WTC11 (cell line): Measurements from ENCODE around the gene BEND6. TPM values are rescaled to one million over a fixed set of nuclear protein-coding genes. Genes with fewer than 3 reads are reported as not detected.

Source experiments
- ATAC-seq: fragments of 200-7000 bp; cut with Tn5 transposase; 2 replicates; pipeline ENCODE4 v1.10.0; 2021; ENCODE audit warnings: mild to moderate bottlenecking, moderate library complexity
- CTCF ChIA-PET: fragments of 300-600 bp; sonication (Branson Sonifier 250); formaldehyde crosslinking; loops from one replicate; lab custom pipeline; 2021; ENCODE audit warnings: antibody characterized with exemption; lab: Charles Lee
- POLR2A ChIA-PET: fragments of 350-600 bp; sonication (Branson Sonifier 250); formaldehyde crosslinking; loops from one replicate; lab custom pipeline; 2021; ENCODE audit warnings: antibody characterized with exemption; lab: Charles Lee
- DNase-seq: peaks from one replicate; pipeline ENCODE4 v3.0.0; 2021; ENCODE audit warnings: low spot score
- H3K27ac Mint-ChIP-seq: 2 replicates; pipeline ENCODE4 v1.8.0; 2021; ENCODE audit warnings: mixed read lengths
- H3K27me3 Mint-ChIP-seq: 2 replicates; pipeline ENCODE4 v1.8.0; 2021; ENCODE audit warnings: low read depth, mild to moderate bottlenecking, moderate library complexity, mixed read lengths
- H3K36me3 Mint-ChIP-seq: 2 replicates; pipeline ENCODE4 v1.8.0; 2021; ENCODE audit warnings: mixed read lengths
- H3K4me1 Mint-ChIP-seq: 2 replicates; pipeline ENCODE4 v1.8.0; 2022; ENCODE audit warnings: mixed read lengths
- H3K4me3 Mint-ChIP-seq: 2 replicates; pipeline ENCODE4 v1.8.0; 2021; ENCODE audit warnings: mild to moderate bottlenecking, moderate library complexity, mixed read lengths
- H3K9me3 Mint-ChIP-seq: 2 replicates; pipeline ENCODE4 v1.8.0; 2021; ENCODE audit warnings: mixed read lengths
- CBFB ChIP-seq: sonication (generic); formaldehyde crosslinking; IDR thresholded peaks from 2 replicates; pipeline ENCODE4 v1.8.1; 2022; ENCODE audit warnings: mild to moderate bottlenecking, low read depth, missing genetic modification reagents
- HMGA2 ChIP-seq: fragments of 250-450 bp; sonication (Bioruptor Pico); IDR thresholded peaks from 2 replicates; pipeline ENCODE4 v1.4.0; 2021; ENCODE audit warnings: mild to moderate bottlenecking, moderate library complexity
- RORB ChIP-seq: fragments of 250-450 bp; sonication (Bioruptor Pico); IDR thresholded peaks from 2 replicates; pipeline ENCODE4 v1.9.0; 2021; ENCODE audit warnings: mild to moderate bottlenecking
- ZNF232 ChIP-seq: sonication (generic); formaldehyde crosslinking; IDR thresholded peaks from 2 replicates; pipeline ENCODE4 v1.8.0; 2022; ENCODE audit warnings: mild to moderate bottlenecking, missing genetic modification reagents
- ZNF396 ChIP-seq: fragments of 250-450 bp; sonication (Bioruptor Pico); IDR thresholded peaks from 2 replicates; pipeline ENCODE4 v1.8.0; 2021; ENCODE audit warnings: mild to moderate bottlenecking, moderate library complexity, borderline replicate concordance
- ZNF671 ChIP-seq: fragments of 250-450 bp; sonication (Bioruptor Pico); IDR thresholded peaks from 2 replicates; pipeline ENCODE4 v1.8.0; 2021; ENCODE audit warnings: mild to moderate bottlenecking
- total RNA-seq: library from RNA; stranded (reverse); gene quantifications from 3 replicates; pipeline ENCODE4 v1.2.3, GENCODE V29; 2021
- TF ChIP-seq, protein P1 (sequence below): sonication (generic); formaldehyde crosslinking; IDR thresholded peaks from 2 replicates; pipeline ENCODE4 v1.8.1; 2022; ENCODE audit warnings: low read depth, missing genetic modification reagents, borderline replicate concordance
- TF ChIP-seq, protein P2 (sequence below): sonication (generic); formaldehyde crosslinking; IDR thresholded peaks from 2 replicates; pipeline ENCODE4 v1.8.0; 2022; ENCODE audit warnings: missing genetic modification reagents
- TF ChIP-seq, protein P3 (sequence below): fragments of 250-450 bp; sonication (Bioruptor Pico); IDR thresholded peaks from 2 replicates; pipeline ENCODE4 v1.9.0; 2021; ENCODE audit warnings: moderate library complexity, mild to moderate bottlenecking, inconsistent platforms, borderline replicate concordance
- TF ChIP-seq, protein P4 (sequence below): fragments of 250-450 bp; sonication (Bioruptor Pico); IDR thresholded peaks from 2 replicates; pipeline ENCODE4 v1.9.0; 2021; ENCODE audit warnings: mild to moderate bottlenecking
- TF ChIP-seq, protein P5 (sequence below): sonication (generic); formaldehyde crosslinking; IDR thresholded peaks from 2 replicates; pipeline ENCODE4 v1.8.1; 2023; ENCODE audit warnings: mild to moderate bottlenecking, missing genetic modification reagents
- TF ChIP-seq, protein P6 (sequence below): sonication (generic); formaldehyde crosslinking; conservative IDR thresholded peaks from 2 replicates; pipeline ENCODE4 v1.8.1; 2023; ENCODE audit warnings: mild to moderate bottlenecking, low read depth, missing genetic modification reagents, moderate library complexity
- TF ChIP-seq, protein P7 (sequence below): sonication (generic); formaldehyde crosslinking; IDR thresholded peaks from 2 replicates; pipeline ENCODE4 v1.8.0; 2022; ENCODE audit warnings: mild to moderate bottlenecking, missing genetic modification reagents
- TF ChIP-seq, protein P8 (sequence below): sonication (generic); formaldehyde crosslinking; IDR thresholded peaks from 2 replicates; pipeline ENCODE4 v1.8.0; 2022; ENCODE audit warnings: mild to moderate bottlenecking, missing genetic modification reagents
- TF ChIP-seq, protein P9 (sequence below): sonication (generic); formaldehyde crosslinking; IDR thresholded peaks from 2 replicates; pipeline ENCODE4 v1.8.1; 2022; ENCODE audit warnings: low read depth, mild to moderate bottlenecking, moderate library complexity, missing genetic modification reagents, borderline replicate concordance
- TF ChIP-seq, protein P10 (sequence below): sonication (generic); formaldehyde crosslinking; IDR thresholded peaks from 2 replicates; pipeline ENCODE4 v1.8.0; 2023; ENCODE audit warnings: mild to moderate bottlenecking, missing genetic modification reagents

BEND6 gene
- total RNA-seq, 1 experiment from 2014 or later = 1.5 TPM

DNA sequence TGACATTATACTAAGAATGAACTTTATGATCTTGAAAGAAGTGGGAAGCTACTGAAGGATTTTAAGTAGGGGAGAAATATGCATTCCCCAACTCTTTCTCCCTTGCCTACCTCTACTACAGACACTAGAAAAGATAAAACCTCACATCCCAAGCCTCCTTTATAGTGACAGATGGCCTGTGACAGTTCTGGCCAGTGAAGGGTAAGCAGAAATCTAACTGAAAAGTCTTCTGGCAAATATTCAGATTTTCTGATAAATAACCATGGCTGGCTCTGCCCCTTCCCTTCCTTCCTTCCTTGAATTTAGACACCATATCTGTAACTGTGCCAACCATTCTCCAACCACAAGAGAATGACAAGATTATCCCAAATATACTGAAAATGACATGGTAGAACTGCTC is 10.2 kb upstream of the BEND6 start:
- no peaks in the 10 kb centered on the region for H3K27me3 Mint-ChIP-seq
- DNase-seq = no peak
- no peak for ATAC-seq
- CTCF ChIA-PET = no interaction called here
- H3K4me1 Mint-ChIP-seq = no peaks in the 10 kb centered on the region
- POLR2A ChIA-PET = no interaction called here
- no peak overlapping the region for H3K27ac Mint-ChIP-seq
- H3K4me3 Mint-ChIP-seq = no peak overlapping the region
- H3K36me3 Mint-ChIP-seq = peaks cover 11% of the 10 kb centered on the region
- H3K9me3 Mint-ChIP-seq = peaks cover 18% of the 10 kb centered on the region
- TF ChIP-seq, protein P1, sequence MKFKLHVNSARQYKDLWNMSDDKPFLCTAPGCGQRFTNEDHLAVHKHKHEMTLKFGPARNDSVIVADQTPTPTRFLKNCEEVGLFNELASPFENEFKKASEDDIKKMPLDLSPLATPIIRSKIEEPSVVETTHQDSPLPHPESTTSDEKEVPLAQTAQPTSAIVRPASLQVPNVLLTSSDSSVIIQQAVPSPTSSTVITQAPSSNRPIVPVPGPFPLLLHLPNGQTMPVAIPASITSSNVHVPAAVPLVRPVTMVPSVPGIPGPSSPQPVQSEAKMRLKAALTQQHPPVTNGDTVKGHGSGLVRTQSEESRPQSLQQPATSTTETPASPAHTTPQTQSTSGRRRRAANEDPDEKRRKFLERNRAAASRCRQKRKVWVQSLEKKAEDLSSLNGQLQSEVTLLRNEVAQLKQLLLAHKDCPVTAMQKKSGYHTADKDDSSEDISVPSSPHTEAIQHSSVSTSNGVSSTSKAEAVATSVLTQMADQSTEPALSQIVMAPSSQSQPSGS (CRISPR knock-in tag) = no peak
- TF ChIP-seq ZNF671 (no peak), ZNF232 (CRISPR knock-in tag) (no peak), ZNF396 (CRISPR knock-in tag) (no peak), HMGA2 (no peak), CBFB (CRISPR knock-in tag) (no peak), RORB (CRISPR knock-in tag) (no peak)
- TF ChIP-seq, protein P2, sequence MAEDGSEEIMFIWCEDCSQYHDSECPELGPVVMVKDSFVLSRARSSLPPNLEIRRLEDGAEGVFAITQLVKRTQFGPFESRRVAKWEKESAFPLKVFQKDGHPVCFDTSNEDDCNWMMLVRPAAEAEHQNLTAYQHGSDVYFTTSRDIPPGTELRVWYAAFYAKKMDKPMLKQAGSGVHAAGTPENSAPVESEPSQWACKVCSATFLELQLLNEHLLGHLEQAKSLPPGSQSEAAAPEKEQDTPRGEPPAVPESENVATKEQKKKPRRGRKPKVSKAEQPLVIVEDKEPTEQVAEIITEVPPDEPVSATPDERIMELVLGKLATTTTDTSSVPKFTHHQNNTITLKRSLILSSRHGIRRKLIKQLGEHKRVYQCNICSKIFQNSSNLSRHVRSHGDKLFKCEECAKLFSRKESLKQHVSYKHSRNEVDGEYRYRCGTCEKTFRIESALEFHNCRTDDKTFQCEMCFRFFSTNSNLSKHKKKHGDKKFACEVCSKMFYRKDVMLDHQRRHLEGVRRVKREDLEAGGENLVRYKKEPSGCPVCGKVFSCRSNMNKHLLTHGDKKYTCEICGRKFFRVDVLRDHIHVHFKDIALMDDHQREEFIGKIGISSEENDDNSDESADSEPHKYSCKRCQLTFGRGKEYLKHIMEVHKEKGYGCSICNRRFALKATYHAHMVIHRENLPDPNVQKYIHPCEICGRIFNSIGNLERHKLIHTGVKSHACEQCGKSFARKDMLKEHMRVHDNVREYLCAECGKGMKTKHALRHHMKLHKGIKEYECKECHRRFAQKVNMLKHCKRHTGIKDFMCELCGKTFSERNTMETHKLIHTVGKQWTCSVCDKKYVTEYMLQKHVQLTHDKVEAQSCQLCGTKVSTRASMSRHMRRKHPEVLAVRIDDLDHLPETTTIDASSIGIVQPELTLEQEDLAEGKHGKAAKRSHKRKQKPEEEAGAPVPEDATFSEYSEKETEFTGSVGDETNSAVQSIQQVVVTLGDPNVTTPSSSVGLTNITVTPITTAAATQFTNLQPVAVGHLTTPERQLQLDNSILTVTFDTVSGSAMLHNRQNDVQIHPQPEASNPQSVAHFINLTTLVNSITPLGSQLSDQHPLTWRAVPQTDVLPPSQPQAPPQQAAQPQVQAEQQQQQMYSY = no peak
- TF ChIP-seq, protein P3, sequence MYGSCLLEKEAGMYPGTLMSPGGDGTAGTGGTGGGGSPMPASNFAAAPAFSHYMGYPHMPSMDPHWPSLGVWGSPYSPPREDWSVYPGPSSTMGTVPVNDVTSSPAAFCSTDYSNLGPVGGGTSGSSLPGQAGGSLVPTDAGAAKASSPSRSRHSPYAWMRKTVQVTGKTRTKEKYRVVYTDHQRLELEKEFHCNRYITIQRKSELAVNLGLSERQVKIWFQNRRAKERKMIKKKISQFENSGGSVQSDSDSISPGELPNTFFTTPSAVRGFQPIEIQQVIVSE (CRISPR knock-in tag) = no peak
- TF ChIP-seq, protein P4, sequence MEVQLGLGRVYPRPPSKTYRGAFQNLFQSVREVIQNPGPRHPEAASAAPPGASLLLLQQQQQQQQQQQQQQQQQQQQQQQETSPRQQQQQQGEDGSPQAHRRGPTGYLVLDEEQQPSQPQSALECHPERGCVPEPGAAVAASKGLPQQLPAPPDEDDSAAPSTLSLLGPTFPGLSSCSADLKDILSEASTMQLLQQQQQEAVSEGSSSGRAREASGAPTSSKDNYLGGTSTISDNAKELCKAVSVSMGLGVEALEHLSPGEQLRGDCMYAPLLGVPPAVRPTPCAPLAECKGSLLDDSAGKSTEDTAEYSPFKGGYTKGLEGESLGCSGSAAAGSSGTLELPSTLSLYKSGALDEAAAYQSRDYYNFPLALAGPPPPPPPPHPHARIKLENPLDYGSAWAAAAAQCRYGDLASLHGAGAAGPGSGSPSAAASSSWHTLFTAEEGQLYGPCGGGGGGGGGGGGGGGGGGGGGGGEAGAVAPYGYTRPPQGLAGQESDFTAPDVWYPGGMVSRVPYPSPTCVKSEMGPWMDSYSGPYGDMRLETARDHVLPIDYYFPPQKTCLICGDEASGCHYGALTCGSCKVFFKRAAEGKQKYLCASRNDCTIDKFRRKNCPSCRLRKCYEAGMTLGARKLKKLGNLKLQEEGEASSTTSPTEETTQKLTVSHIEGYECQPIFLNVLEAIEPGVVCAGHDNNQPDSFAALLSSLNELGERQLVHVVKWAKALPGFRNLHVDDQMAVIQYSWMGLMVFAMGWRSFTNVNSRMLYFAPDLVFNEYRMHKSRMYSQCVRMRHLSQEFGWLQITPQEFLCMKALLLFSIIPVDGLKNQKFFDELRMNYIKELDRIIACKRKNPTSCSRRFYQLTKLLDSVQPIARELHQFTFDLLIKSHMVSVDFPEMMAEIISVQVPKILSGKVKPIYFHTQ (CRISPR knock-in tag) = no peak
- TF ChIP-seq, protein P5, sequence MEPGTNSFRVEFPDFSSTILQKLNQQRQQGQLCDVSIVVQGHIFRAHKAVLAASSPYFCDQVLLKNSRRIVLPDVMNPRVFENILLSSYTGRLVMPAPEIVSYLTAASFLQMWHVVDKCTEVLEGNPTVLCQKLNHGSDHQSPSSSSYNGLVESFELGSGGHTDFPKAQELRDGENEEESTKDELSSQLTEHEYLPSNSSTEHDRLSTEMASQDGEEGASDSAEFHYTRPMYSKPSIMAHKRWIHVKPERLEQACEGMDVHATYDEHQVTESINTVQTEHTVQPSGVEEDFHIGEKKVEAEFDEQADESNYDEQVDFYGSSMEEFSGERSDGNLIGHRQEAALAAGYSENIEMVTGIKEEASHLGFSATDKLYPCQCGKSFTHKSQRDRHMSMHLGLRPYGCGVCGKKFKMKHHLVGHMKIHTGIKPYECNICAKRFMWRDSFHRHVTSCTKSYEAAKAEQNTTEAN = no peak
- TF ChIP-seq, protein P6, sequence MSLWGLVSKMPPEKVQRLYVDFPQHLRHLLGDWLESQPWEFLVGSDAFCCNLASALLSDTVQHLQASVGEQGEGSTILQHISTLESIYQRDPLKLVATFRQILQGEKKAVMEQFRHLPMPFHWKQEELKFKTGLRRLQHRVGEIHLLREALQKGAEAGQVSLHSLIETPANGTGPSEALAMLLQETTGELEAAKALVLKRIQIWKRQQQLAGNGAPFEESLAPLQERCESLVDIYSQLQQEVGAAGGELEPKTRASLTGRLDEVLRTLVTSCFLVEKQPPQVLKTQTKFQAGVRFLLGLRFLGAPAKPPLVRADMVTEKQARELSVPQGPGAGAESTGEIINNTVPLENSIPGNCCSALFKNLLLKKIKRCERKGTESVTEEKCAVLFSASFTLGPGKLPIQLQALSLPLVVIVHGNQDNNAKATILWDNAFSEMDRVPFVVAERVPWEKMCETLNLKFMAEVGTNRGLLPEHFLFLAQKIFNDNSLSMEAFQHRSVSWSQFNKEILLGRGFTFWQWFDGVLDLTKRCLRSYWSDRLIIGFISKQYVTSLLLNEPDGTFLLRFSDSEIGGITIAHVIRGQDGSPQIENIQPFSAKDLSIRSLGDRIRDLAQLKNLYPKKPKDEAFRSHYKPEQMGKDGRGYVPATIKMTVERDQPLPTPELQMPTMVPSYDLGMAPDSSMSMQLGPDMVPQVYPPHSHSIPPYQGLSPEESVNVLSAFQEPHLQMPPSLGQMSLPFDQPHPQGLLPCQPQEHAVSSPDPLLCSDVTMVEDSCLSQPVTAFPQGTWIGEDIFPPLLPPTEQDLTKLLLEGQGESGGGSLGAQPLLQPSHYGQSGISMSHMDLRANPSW (CRISPR knock-in tag) = no peak
- TF ChIP-seq, protein P7, sequence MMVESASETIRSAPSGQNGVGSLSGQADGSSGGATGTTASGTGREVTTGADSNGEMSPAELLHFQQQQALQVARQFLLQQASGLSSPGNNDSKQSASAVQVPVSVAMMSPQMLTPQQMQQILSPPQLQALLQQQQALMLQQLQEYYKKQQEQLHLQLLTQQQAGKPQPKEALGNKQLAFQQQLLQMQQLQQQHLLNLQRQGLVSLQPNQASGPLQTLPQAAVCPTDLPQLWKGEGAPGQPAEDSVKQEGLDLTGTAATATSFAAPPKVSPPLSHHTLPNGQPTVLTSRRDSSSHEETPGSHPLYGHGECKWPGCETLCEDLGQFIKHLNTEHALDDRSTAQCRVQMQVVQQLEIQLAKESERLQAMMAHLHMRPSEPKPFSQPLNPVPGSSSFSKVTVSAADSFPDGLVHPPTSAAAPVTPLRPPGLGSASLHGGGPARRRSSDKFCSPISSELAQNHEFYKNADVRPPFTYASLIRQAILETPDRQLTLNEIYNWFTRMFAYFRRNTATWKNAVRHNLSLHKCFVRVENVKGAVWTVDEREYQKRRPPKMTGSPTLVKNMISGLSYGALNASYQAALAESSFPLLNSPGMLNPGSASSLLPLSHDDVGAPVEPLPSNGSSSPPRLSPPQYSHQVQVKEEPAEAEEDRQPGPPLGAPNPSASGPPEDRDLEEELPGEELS = no peak
- TF ChIP-seq, protein P8, sequence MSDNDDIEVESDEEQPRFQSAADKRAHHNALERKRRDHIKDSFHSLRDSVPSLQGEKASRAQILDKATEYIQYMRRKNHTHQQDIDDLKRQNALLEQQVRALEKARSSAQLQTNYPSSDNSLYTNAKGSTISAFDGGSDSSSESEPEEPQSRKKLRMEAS = no peak
- TF ChIP-seq, protein P9, sequence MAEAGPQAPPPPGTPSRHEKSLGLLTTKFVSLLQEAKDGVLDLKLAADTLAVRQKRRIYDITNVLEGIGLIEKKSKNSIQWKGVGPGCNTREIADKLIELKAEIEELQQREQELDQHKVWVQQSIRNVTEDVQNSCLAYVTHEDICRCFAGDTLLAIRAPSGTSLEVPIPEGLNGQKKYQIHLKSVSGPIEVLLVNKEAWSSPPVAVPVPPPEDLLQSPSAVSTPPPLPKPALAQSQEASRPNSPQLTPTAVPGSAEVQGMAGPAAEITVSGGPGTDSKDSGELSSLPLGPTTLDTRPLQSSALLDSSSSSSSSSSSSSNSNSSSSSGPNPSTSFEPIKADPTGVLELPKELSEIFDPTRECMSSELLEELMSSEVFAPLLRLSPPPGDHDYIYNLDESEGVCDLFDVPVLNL (CRISPR knock-in tag) = no peak
- TF ChIP-seq, protein P10, sequence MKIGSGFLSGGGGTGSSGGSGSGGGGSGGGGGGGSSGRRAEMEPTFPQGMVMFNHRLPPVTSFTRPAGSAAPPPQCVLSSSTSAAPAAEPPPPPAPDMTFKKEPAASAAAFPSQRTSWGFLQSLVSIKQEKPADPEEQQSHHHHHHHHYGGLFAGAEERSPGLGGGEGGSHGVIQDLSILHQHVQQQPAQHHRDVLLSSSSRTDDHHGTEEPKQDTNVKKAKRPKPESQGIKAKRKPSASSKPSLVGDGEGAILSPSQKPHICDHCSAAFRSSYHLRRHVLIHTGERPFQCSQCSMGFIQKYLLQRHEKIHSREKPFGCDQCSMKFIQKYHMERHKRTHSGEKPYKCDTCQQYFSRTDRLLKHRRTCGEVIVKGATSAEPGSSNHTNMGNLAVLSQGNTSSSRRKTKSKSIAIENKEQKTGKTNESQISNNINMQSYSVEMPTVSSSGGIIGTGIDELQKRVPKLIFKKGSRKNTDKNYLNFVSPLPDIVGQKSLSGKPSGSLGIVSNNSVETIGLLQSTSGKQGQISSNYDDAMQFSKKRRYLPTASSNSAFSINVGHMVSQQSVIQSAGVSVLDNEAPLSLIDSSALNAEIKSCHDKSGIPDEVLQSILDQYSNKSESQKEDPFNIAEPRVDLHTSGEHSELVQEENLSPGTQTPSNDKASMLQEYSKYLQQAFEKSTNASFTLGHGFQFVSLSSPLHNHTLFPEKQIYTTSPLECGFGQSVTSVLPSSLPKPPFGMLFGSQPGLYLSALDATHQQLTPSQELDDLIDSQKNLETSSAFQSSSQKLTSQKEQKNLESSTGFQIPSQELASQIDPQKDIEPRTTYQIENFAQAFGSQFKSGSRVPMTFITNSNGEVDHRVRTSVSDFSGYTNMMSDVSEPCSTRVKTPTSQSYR (CRISPR knock-in tag) = no peak
